Mesendoderm (in vitro differentiated cells): ENCODE measurements around the gene SLC24A4.

Source experiments
- DNase-seq: peaks from one replicate; pipeline ENCODE4 v3.0.0; 2013
- H2AK5ac ChIP-seq: 2 replicates; pipeline ENCODE4 v1.6.1; 2013; ENCODE audit warnings: low read length, inconsistent platforms
- H2BK120ac ChIP-seq: 2 replicates; pipeline ENCODE4 v1.6.1; 2013; ENCODE audit warnings: low read depth, mild to moderate bottlenecking, low read length, moderate library complexity, mixed read lengths
- H2BK15ac ChIP-seq: replicated peaks from 2 replicates; pipeline ENCODE4 v1.6.1; 2013; ENCODE audit warnings: low read depth, mild to moderate bottlenecking, moderate library complexity
- H2BK5ac ChIP-seq: 2 replicates; pipeline ENCODE4 v1.6.1; 2013; ENCODE audit warnings: low read length, inconsistent platforms
- H3K18ac ChIP-seq: 2 replicates; pipeline ENCODE4 v1.6.1; 2013; ENCODE audit warnings: mild to moderate bottlenecking, low read length, mixed read lengths
- H3K23ac ChIP-seq: one replicate; pipeline ENCODE4 v1.6.1; 2013; ENCODE audit warnings: low read length
- H3K27ac ChIP-seq: 2 replicates; pipeline ENCODE4 v1.5.1; 2013; ENCODE audit warnings: low read depth, mild to moderate bottlenecking, inconsistent platforms, low read length, moderate library complexity
- H3K27me3 ChIP-seq: 2 replicates; pipeline ENCODE4 v1.6.1; 2013; ENCODE audit warnings: low read length, control low read depth, mild to moderate bottlenecking, inconsistent platforms; ENCODE audit not compliant: insufficient read depth, poor library complexity
- H3K36me3 ChIP-seq: 2 replicates; pipeline ENCODE4 v1.6.1; 2013; ENCODE audit warnings: low read length, inconsistent platforms; ENCODE audit not compliant: control insufficient read depth, insufficient read depth
- H3K4ac ChIP-seq: one replicate; pipeline ENCODE4 v1.6.1; 2013; ENCODE audit warnings: low read depth, mild to moderate bottlenecking, low read length, moderate library complexity
- H3K4me1 ChIP-seq: 2 replicates; pipeline ENCODE4 v1.6.1; 2013; ENCODE audit warnings: low read depth, low read length, inconsistent platforms; ENCODE audit not compliant: control insufficient read depth
- H3K4me2 ChIP-seq: 2 replicates; pipeline ENCODE4 v1.6.1; 2013; ENCODE audit warnings: low read length
- H3K4me3 ChIP-seq: 2 replicates; pipeline ENCODE4 v1.5.1; 2013; ENCODE audit warnings: mild to moderate bottlenecking, low read length
- H3K56ac ChIP-seq: one replicate; pipeline ENCODE4 v1.6.1; 2013; ENCODE audit warnings: low read length
- H3K79me1 ChIP-seq: 2 replicates; pipeline ENCODE4 v1.6.1; 2013; ENCODE audit warnings: low read length, inconsistent platforms
- H3K79me2 ChIP-seq: 2 replicates; pipeline ENCODE4 v1.6.1; 2013; ENCODE audit warnings: mild to moderate bottlenecking, low read length; ENCODE audit not compliant: control insufficient read depth, insufficient read depth
- H3K9ac ChIP-seq: 2 replicates; pipeline ENCODE4 v1.6.1; 2013; ENCODE audit warnings: low read length, inconsistent platforms
- H4K5ac ChIP-seq: one replicate; pipeline ENCODE4 v1.6.1; 2013; ENCODE audit warnings: low read length
- H4K8ac ChIP-seq: one replicate; pipeline ENCODE4 v1.6.1; 2013; ENCODE audit warnings: low read depth, mild to moderate bottlenecking, control low read depth, low read length, moderate library complexity
- WGBS: extraction: QIAGEN DNeasy Blood & Tissue Kit; methylation state at CpG from one replicate; pipeline ENCODE4 v1.1.7; 2013; ENCODE audit warnings: low lambda C conversion rate, missing lambda C conversion rate; ENCODE audit not compliant: insufficient coverage; ENCODE audit errors: extremely low coverage; 5-methylcytosine and 5-hydroxymethylcytosine counted together

The SLC24A4 gene

GRCh38 chr14:92462568-92462967, 139.6 kb downstream of the SLC24A4 start:
- H3K18ac ChIP-seq, result no peak overlapping the region
- H2BK15ac ChIP-seq, result no peak overlapping the region
- no peaks in the 10 kb centered on the region for H3K27me3 ChIP-seq
- H3K9ac ChIP-seq, result no peak overlapping the region
- no peak overlapping the region for H2BK5ac ChIP-seq
- no peak overlapping the region for H3K23ac ChIP-seq
- no peaks in the 10 kb centered on the region for H3K4me1 ChIP-seq
- no peak overlapping the region for H3K4me3 ChIP-seq
- no CpG with 5 or more reads among the region's 4 CpGs for WGBS
- no peak overlapping the region for H3K56ac ChIP-seq
- no peaks in the 10 kb centered on the region for H3K79me1 ChIP-seq
- H2AK5ac ChIP-seq, result no peak overlapping the region
- H3K36me3 ChIP-seq, result no peaks in the 10 kb centered on the region
- H3K4ac ChIP-seq, result no peak overlapping the region
- H3K27ac ChIP-seq, result no peak overlapping the region
- no peak for DNase-seq
- no peak overlapping the region for H4K8ac ChIP-seq
- H3K79me2 ChIP-seq, result no peaks in the 10 kb centered on the region
- no peak overlapping the region for H4K5ac ChIP-seq
- no peak overlapping the region for H3K4me2 ChIP-seq
- H2BK120ac ChIP-seq, result no peak overlapping the region

GRCh38 chr14:92463141-92463540, 140.2 kb downstream of the SLC24A4 start:
- Histone ChIP-seq H3K4me3 (no peak overlapping the region), H3K27me3 (no peaks in the 10 kb centered on the region), H3K18ac (no peak overlapping the region), H3K27ac (no peak overlapping the region), H2BK15ac (no peak overlapping the region), H2BK120ac (no peak overlapping the region), H2AK5ac (no peak overlapping the region), H3K56ac (no peak overlapping the region), H3K79me2 (no peaks in the 10 kb centered on the region), H3K79me1 (no peaks in the 10 kb centered on the region), H3K36me3 (no peaks in the 10 kb centered on the region), H3K4ac (no peak overlapping the region), H4K5ac (no peak overlapping the region), H3K4me1 (no peaks in the 10 kb centered on the region), H3K4me2 (no peak overlapping the region), H2BK5ac (no peak overlapping the region), H4K8ac (no peak overlapping the region), H3K23ac (no peak overlapping the region), H3K9ac (no peak overlapping the region)
- WGBS, result no CpG with 5 or more reads among the region's 12 CpGs
- no peak for DNase-seq

DNA sequence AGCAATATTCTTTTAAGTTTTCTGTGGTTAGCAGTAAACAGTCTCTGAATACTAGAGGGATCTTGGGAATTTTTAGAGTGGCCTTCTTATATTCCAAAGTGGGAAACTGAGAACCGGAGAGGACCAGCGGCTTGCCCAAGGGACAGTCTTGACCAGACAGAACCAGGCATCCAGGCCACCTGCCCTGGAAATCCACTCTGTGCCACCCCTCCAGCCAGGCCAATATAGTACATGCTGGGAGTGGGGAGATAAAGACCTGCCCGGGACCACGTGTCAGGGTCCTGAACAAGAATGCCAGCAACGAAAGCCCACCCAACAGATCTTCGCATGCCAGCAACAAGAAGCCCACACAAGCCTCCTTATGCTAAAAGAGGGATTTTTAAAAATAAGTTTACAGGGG, 141.2 kb downstream of the SLC24A4 start:
- no peak for DNase-seq
- no peak overlapping the region for H3K4me3 ChIP-seq
- no peaks in the 10 kb centered on the region for H3K79me2 ChIP-seq
- WGBS, result no CpG with 5 or more reads among the region's 6 CpGs
- H3K4me1 ChIP-seq, result no peaks in the 10 kb centered on the region
- no peak overlapping the region for H3K56ac ChIP-seq
- no peaks in the 10 kb centered on the region for H3K27me3 ChIP-seq
- H2BK15ac ChIP-seq, result no peak overlapping the region
- H3K79me1 ChIP-seq, result no peaks in the 10 kb centered on the region
- no peak overlapping the region for H2BK120ac ChIP-seq
- no peak overlapping the region for H3K23ac ChIP-seq
- H3K4me2 ChIP-seq, result no peak overlapping the region
- H3K36me3 ChIP-seq, result no peaks in the 10 kb centered on the region
- H3K18ac ChIP-seq, result no peak overlapping the region
- no peak overlapping the region for H2BK5ac ChIP-seq
- H4K5ac ChIP-seq, result no peak overlapping the region
- H3K9ac ChIP-seq, result no peak overlapping the region
- no peak overlapping the region for H3K4ac ChIP-seq
- no peak overlapping the region for H3K27ac ChIP-seq
- H2AK5ac ChIP-seq, result no peak overlapping the region
- no peak overlapping the region for H4K8ac ChIP-seq

DNA sequence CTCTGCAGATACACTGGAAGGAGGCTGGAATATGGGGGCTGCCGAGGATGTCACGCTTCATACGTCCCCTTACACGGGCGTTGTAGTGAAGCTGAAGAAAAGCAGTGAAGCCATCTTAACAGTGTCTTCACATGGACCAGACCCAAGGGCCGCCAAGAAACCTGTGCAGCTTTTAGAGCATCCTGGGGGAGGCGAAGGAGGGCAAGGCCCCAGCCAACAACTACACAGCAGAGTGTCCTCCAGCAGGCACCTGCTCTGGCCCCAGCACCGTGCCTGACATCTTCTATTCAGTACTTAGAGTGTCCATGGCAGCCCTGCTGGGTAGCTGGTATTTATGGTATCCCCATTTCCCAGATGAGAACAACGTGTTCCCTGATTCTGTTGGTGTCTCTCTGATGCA, 141.8 kb downstream of the SLC24A4 start:
- no peak overlapping the region for H4K8ac ChIP-seq
- H3K27ac ChIP-seq, result no peak overlapping the region
- no peaks in the 10 kb centered on the region for H3K27me3 ChIP-seq
- no peak overlapping the region for H2AK5ac ChIP-seq
- no peaks in the 10 kb centered on the region for H3K4me1 ChIP-seq
- no peak overlapping the region for H3K9ac ChIP-seq
- no peak overlapping the region for H2BK120ac ChIP-seq
- no peak overlapping the region for H3K23ac ChIP-seq
- H4K5ac ChIP-seq, result no peak overlapping the region
- H3K56ac ChIP-seq, result no peak overlapping the region
- no CpG with 5 or more reads among the region's 9 CpGs for WGBS
- no peak overlapping the region for H3K4me3 ChIP-seq
- no peak overlapping the region for H3K4ac ChIP-seq
- H3K79me2 ChIP-seq, result no peaks in the 10 kb centered on the region
- H3K36me3 ChIP-seq, result no peaks in the 10 kb centered on the region
- H3K18ac ChIP-seq, result no peak overlapping the region
- no peaks in the 10 kb centered on the region for H3K79me1 ChIP-seq
- no peak for DNase-seq
- no peak overlapping the region for H2BK15ac ChIP-seq
- no peak overlapping the region for H3K4me2 ChIP-seq
- no peak overlapping the region for H2BK5ac ChIP-seq

DNA sequence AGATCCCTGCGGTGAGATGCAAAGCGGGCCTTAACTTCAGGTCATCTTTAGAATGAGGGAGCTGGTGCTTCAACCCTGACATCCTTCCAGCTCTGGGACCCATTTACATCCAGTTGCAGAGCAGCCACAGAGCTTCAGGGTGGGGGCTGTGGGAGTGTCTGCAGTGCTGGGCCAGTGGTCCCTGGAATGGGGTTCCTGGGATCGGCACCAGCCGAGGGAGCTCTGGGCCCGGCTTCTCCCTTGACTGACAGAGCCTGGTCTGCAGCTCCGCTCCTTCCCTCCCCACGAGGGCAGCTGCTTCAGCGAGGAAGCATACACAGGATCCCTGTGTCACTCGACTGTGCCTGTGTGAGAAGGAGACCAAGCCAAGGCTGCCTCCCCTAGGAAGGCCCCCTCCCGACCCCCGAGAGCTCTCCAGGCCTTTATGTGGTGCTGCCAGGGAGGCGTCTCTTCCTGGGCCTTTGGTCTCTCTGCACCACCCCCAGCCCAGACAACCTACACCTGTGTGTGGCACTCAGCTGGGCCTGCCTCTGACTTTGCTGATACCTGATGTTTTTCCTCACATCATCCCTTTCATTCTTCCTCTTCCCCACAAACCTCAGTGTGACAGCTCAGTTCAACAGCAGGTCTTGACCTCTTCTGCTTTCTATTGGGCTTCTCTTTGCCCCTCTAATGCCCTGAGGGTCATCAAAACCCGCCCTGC, 142.5 kb downstream of the SLC24A4 start:
- no peaks in the 10 kb centered on the region for H3K36me3 ChIP-seq
- H4K5ac ChIP-seq, result no peak overlapping the region
- no peak overlapping the region for H3K4me2 ChIP-seq
- no peak overlapping the region for H2AK5ac ChIP-seq
- no peak overlapping the region for H3K56ac ChIP-seq
- H3K23ac ChIP-seq, result no peak overlapping the region
- H3K18ac ChIP-seq, result no peak overlapping the region
- no peak overlapping the region for H4K8ac ChIP-seq
- WGBS, result no CpG with 5 or more reads among the region's 13 CpGs
- no peak for DNase-seq
- H3K4me1 ChIP-seq, result no peaks in the 10 kb centered on the region
- H2BK5ac ChIP-seq, result no peak overlapping the region
- H3K79me1 ChIP-seq, result no peaks in the 10 kb centered on the region
- H2BK15ac ChIP-seq, result no peak overlapping the region
- no peaks in the 10 kb centered on the region for H3K79me2 ChIP-seq
- no peak overlapping the region for H2BK120ac ChIP-seq
- no peak overlapping the region for H3K27ac ChIP-seq
- H3K4me3 ChIP-seq, result no peak overlapping the region
- no peaks in the 10 kb centered on the region for H3K27me3 ChIP-seq
- H3K4ac ChIP-seq, result no peak overlapping the region
- H3K9ac ChIP-seq, result no peak overlapping the region

GRCh38 chr14:92466059-92466458, 143.1 kb downstream of the SLC24A4 start:
- no peak overlapping the region for H3K4ac ChIP-seq
- no peak overlapping the region for H2BK15ac ChIP-seq
- no peak overlapping the region for H4K8ac ChIP-seq
- H3K9ac ChIP-seq, result no peak overlapping the region
- H3K56ac ChIP-seq, result no peak overlapping the region
- no peak overlapping the region for H2BK5ac ChIP-seq
- H3K18ac ChIP-seq, result no peak overlapping the region
- H3K4me2 ChIP-seq, result no peak overlapping the region
- no peak overlapping the region for H3K27ac ChIP-seq
- H3K79me1 ChIP-seq, result no peaks in the 10 kb centered on the region
- no peak overlapping the region for H3K4me3 ChIP-seq
- DNase-seq, result no peak
- WGBS, result no CpG with 5 or more reads among the region's 3 CpGs
- H3K23ac ChIP-seq, result no peak overlapping the region
- no peak overlapping the region for H4K5ac ChIP-seq
- no peaks in the 10 kb centered on the region for H3K79me2 ChIP-seq
- H3K36me3 ChIP-seq, result no peaks in the 10 kb centered on the region
- no peaks in the 10 kb centered on the region for H3K27me3 ChIP-seq
- H3K4me1 ChIP-seq, result no peaks in the 10 kb centered on the region
- H2AK5ac ChIP-seq, result no peak overlapping the region
- H2BK120ac ChIP-seq, result no peak overlapping the region
